Right lobe of liver (tissue), 6 donors: ENCODE data around the gene IZUMO4. TPM values are rescaled to one million over a fixed set of nuclear protein-coding genes. Genes with fewer than 3 reads are reported as not detected.
A peak's percentile ranks its signal among the peaks of the same experiment; 100 is the strongest.

Source experiments
- ATAC-seq, 4 donors: fragments of 200-7000 bp; cut with Tn5 transposase; one replicate each; pipeline ENCODE4 v1.9.1; 2020; ENCODE audit warnings: mild to moderate bottlenecking in 4 of 4, moderate library complexity in 4 of 4
- DNase-seq, 3 donors: peaks; one replicate each; pipeline ENCODE4 v3.0.0-alpha.2; 2020
- H3K27ac ChIP-seq, 3 donors: fragments of 200-600 bp; one replicate each; pipeline ENCODE4 v1.8.0; 2022
- H3K27me3 ChIP-seq, 2 donors: fragments of 200-600 bp; one replicate each; pipeline ENCODE4 v1.8.0; 2022
- H3K36me3 ChIP-seq, 4 donors: fragments of 200-600 bp; sonication (generic) in 1 of 4; one replicate each; pipeline versions ENCODE4 v1.5.1 to v1.8.0; 2017 to 2022; ENCODE audit warnings: control low read depth in 1 of 4
- H3K4me1 ChIP-seq, 4 donors: fragments of 200-600 bp; sonication (generic) in 1 of 4; one replicate each; pipeline versions ENCODE4 v1.5.1 to v1.8.0; 2017 to 2022; ENCODE audit warnings: control low read depth in 1 of 4
- H3K4me3 ChIP-seq, 3 donors: fragments of 200-600 bp; one replicate each; pipeline ENCODE4 v1.8.0; 2022
- H3K9me3 ChIP-seq, 4 donors: fragments of 200-600 bp; sonication (generic) in 1 of 4; one replicate each; pipeline versions ENCODE4 v1.5.1 to v1.8.0; 2017 to 2022; ENCODE audit warnings: control low read depth in 1 of 4
- CTCF ChIP-seq, 4 donors: fragments of 200-600 bp in 3 of 4; fragments of 450-650 bp in 1 of 4; IDR thresholded peaks; one replicate each; pipeline versions ENCODE4 v1.5.1 to v1.8.0; 2016 to 2022; ENCODE audit warnings: antibody characterized with exemption in 4 of 4, mild to moderate bottlenecking in 2 of 4
- POLR2A ChIP-seq: fragments of 450-650 bp; IDR thresholded peaks from one replicate; pipeline ENCODE4 v1.6.1; 2017; ENCODE audit warnings: antibody characterized with exemption, mild to moderate bottlenecking
- WGBS: methylation state at CpG from one replicate; pipeline ENCODE4 v1.1.6; 2018; ENCODE audit warnings: low coverage, low lambda C conversion rate; ENCODE audit not compliant: insufficient coverage; ENCODE audit errors: missing lambda C conversion rate; 5-methylcytosine and 5-hydroxymethylcytosine counted together
- intact Hi-C, 2 donors: fragments of 100-400 bp; cut with DNase I; formaldehyde crosslinking; loops; one replicate each; pipeline versions ENCODE4 v1.11.2 to v1.14.1; 2022
- long read RNA-seq: library from polyadenylated mRNA; unstranded; transcript quantifications from one replicate; pipeline ENCODE4 v2.0.0, GENCODE V29; 2019
- total RNA-seq, 6 experiments: library from RNA; depleted of rRNA in 2 of 6; stranded (reverse); fragments of >200 nt in 2 of 6; fragmentation: NEBNext Ultra II Directional in 3 of 6; extraction: Animal tissue kit (Norgen Biotek cat#: 25700) in 3 of 6; gene quantifications; one replicate each; pipeline versions ENCODE4 v1.1.0 to v1.2.4, GENCODE V29; 2016 to 2023
- donor health status: DM: no; HTN: yes; CAD: no.
- donor health status: DM: no; HTN: no; CAD: no.
- donor health status: DM: no; HTN: no; CAD: no.
- donor health status: DM: no; HTN: yes; CAD: no.
- donor health status: DM: no; HTN: yes; CAD: no.

Gene IZUMO4
- total RNA-seq: 1 to 10 TPM in 5 of 6 experiments, not detected in 1; 1.2 to 6.9 (median 4.2) TPM
- long read RNA-seq, partial matches to known transcripts: 1 of 1 reads
- long read RNA-seq, other reads (novel, unspliced or antisense): 0 of 1 reads

GRCh38 chr19:2096480-2097202, at the start of gene IZUMO4:
TSS of gene IZUMO4 (plus strand) at chr19:2096915. CDS start at chr19:2096946, 31 bp downstream.
- ATAC-seq (peak; percentile 79 to 92 (median 87)), DNase-seq (peak; percentile 100)
- Histone ChIP-seq H3K4me3 (peak within 1 kb of the TSS; percentile 53 to 74 (median 68)), H3K36me3 (peaks cover 0 to 19% (median 13%) of the 10 kb centered on the region in 4 donors), H3K27me3 (no peaks in the 10 kb centered on the region), H3K9me3 (no peaks in the 10 kb centered on the region), H3K4me1 (peaks cover 0 to 13% (median 2%) of the 10 kb centered on the region in 4 donors), H3K27ac (peak within 1 kb of the TSS; percentile 70 to 87 (median 85))
- intact Hi-C loops: no loop called here
- WGBS: 0% methylated on average over 3 of the region's 70 CpGs
- TF ChIP-seq POLR2A (no peak), CTCF (IDR thresholded peaks at IDR 0.05) (peak; percentile 24 to 62 (median 50))

- WGBS: no CpG with 5 or more reads among the region's 6 CpGs
- Histone ChIP-seq H3K9me3 (no peaks in the 10 kb centered on the region), H3K27me3 (no peaks in the 10 kb centered on the region), H3K27ac (peak overlapping the region; percentile 8 to 99 (median 98)), H3K36me3 (peaks cover 0 to 40% (median 5%) of the 10 kb centered on the region in 4 donors), H3K4me1 (peaks cover 1 to 82% (median 46%) of the 10 kb centered on the region in 4 donors), H3K4me3 (no peak overlapping the region)
- TF ChIP-seq CTCF (IDR thresholded peaks at IDR 0.05) (no peak), POLR2A (no peak)
- ATAC-seq: no peak
- intact Hi-C loops: no loop called here
- no peak for DNase-seq
Observed at GRCh38 chr19:2047076-2047448, 49.7 kb upstream of the IZUMO4 start.

GRCh38 chr19:2047449-2048103, 49.1 kb upstream of the IZUMO4 start:
- H3K27me3 ChIP-seq: no peaks in the 10 kb centered on the region
- peak overlapping the region; percentile 8 to 99 (median 98) for H3K27ac ChIP-seq
- ATAC-seq (peak in 2 of 4 donors; percentile 2 to 12), DNase-seq (peak; percentile 83 to 88 (median 87))
- WGBS: 48% methylated on average over 4 of the region's 22 CpGs
- TF ChIP-seq CTCF (IDR thresholded peaks at IDR 0.05): no peak
- TF ChIP-seq POLR2A: no peak
- H3K9me3 ChIP-seq: no peaks in the 10 kb centered on the region
- peaks cover 1 to 83% (median 46%) of the 10 kb centered on the region in 4 donors for H3K4me1 ChIP-seq
- intact Hi-C loops: no loop called here
- H3K36me3 ChIP-seq: peaks cover 0 to 38% (median 5%) of the 10 kb centered on the region in 4 donors
- H3K4me3 ChIP-seq: peak overlapping the region in 1 of 3 donors; percentile 80

- no peak for TF ChIP-seq CTCF (IDR thresholded peaks at IDR 0.05)
- TF ChIP-seq POLR2A: no peak
- peak overlapping the region; percentile 80 to 94 (median 93) for H3K4me3 ChIP-seq
Observed at GRCh38 chr19:2048104-2048958, 48.4 kb upstream of the IZUMO4 start.

More at GRCh38 chr19:2048104-2048958, 48.4 kb upstream of the IZUMO4 start:
- H3K9me3 ChIP-seq: no peaks in the 10 kb centered on the region
- intact Hi-C loops: no loop called here
- peaks cover 0 to 31% (median 5%) of the 10 kb centered on the region in 4 donors for H3K36me3 ChIP-seq
- DNase-seq (no peak), ATAC-seq (no peak)
- peaks cover 1 to 77% (median 46%) of the 10 kb centered on the region in 4 donors for H3K4me1 ChIP-seq
- no peaks in the 10 kb centered on the region for H3K27me3 ChIP-seq
- 60% methylated on average over 3 of the region's 17 CpGs for WGBS
- H3K27ac ChIP-seq: peak overlapping the region; percentile 94 to 99 (median 98)
